ENCODE results near the gene SUFU. TPM values are rescaled to one million over a fixed set of nuclear protein-coding genes. Genes with fewer than 3 reads are reported as not detected.

SUFU gene
- polyA plus RNA-seq, 3 donors = 27.3 to 30.3 (median 28.2) TPM

- no peak for DNase-seq (ENCODE audit: extremely low read depth in 1 of 11, low read depth in 9 of 11, low spot score in 4 of 11)
These were observed 97.0 kb downstream of the SUFU start for GRCh38 chr10:102600816-102601215.

- DNase-seq (ENCODE audit: extremely low read depth in 1 of 11, low read depth in 9 of 11, low spot score in 4 of 11) = no peak
These were observed 97.9 kb downstream of the SUFU start for GRCh38 chr10:102601639-102602038.

GRCh38 chr10:102602272-102603045, 98.7 kb downstream of the SUFU start:
- no peak for DNase-seq (ENCODE audit: extremely low read depth in 1 of 11, low read depth in 9 of 11, low spot score in 4 of 11)

GRCh38 chr10:102603946-102604345, 100.2 kb downstream of the SUFU start:
- no peak for DNase-seq (ENCODE audit: extremely low read depth in 1 of 11, low read depth in 9 of 11, low spot score in 4 of 11)

- no peak for DNase-seq (ENCODE audit: extremely low read depth in 1 of 11, low read depth in 9 of 11, low spot score in 4 of 11)
These were observed 100.7 kb downstream of the SUFU start for GRCh38 chr10:102604439-102604841.

GRCh38 chr10:102605712-102606111, 101.9 kb downstream of the SUFU start:
- no peak for DNase-seq (ENCODE audit: extremely low read depth in 1 of 11, low read depth in 9 of 11, low spot score in 4 of 11)

- no peak for DNase-seq (ENCODE audit: extremely low read depth in 1 of 11, low read depth in 9 of 11, low spot score in 4 of 11)
These were observed 104.7 kb downstream of the SUFU start for GRCh38 chr10:102608487-102608886.

- DNase-seq (ENCODE audit: extremely low read depth in 1 of 11, low read depth in 9 of 11, low spot score in 4 of 11) = no peak
These were observed 106.7 kb downstream of the SUFU start for GRCh38 chr10:102610441-102610887.

GRCh38 chr10:102611514-102612087, 107.8 kb downstream of the SUFU start:
- no peak for DNase-seq (ENCODE audit: extremely low read depth in 1 of 11, low read depth in 9 of 11, low spot score in 4 of 11)

- DNase-seq (ENCODE audit: extremely low read depth in 1 of 11, low read depth in 9 of 11, low spot score in 4 of 11) = no peak
These were observed 109.1 kb downstream of the SUFU start for GRCh38 chr10:102612964-102613275.

GRCh38 chr10:102613286-102613685, 109.5 kb downstream of the SUFU start:
- no peak for DNase-seq (ENCODE audit: extremely low read depth in 1 of 11, low read depth in 9 of 11, low spot score in 4 of 11)

GRCh38 chr10:102613785-102614184, 110.0 kb downstream of the SUFU start:
- no peak for DNase-seq (ENCODE audit: extremely low read depth in 1 of 11, low read depth in 9 of 11, low spot score in 4 of 11)

GRCh38 chr10:102614888-102615287, 111.1 kb downstream of the SUFU start:
- no peak for DNase-seq (ENCODE audit: extremely low read depth in 1 of 11, low read depth in 9 of 11, low spot score in 4 of 11)

GRCh38 chr10:102615361-102615760, 111.6 kb downstream of the SUFU start:
- DNase-seq (ENCODE audit: extremely low read depth in 1 of 11, low read depth in 9 of 11, low spot score in 4 of 11) = no peak

GRCh38 chr10:102616066-102616770, 112.4 kb downstream of the SUFU start:
- DNase-seq (ENCODE audit: extremely low read depth in 1 of 11, low read depth in 9 of 11, low spot score in 4 of 11) = peak in 5 of 11 donors; percentile 44 to 77 (median 70)

GRCh38 chr10:102617041-102617440, 113.3 kb downstream of the SUFU start:
- DNase-seq (ENCODE audit: extremely low read depth in 1 of 11, low read depth in 9 of 11, low spot score in 4 of 11) = no peak

- DNase-seq (ENCODE audit: extremely low read depth in 1 of 11, low read depth in 9 of 11, low spot score in 4 of 11) = no peak
These were observed 114.0 kb downstream of the SUFU start for GRCh38 chr10:102617816-102618215.

GRCh38 chr10:102619281-102619981, 115.7 kb downstream of the SUFU start:
- no peak for DNase-seq (ENCODE audit: extremely low read depth in 1 of 11, low read depth in 9 of 11, low spot score in 4 of 11)

- no peak for DNase-seq (ENCODE audit: extremely low read depth in 1 of 11, low read depth in 9 of 11, low spot score in 4 of 11)
These were observed 116.4 kb downstream of the SUFU start for GRCh38 chr10:102620138-102620590.
